22Rv1 (cell line): ENCODE data around the gene FRMD1.

Experiments
- CTCF ChIP-seq: fragments of 450-650 bp; IDR thresholded peaks from 2 replicates; pipeline ENCODE4 v1.5.1; 2017; ENCODE audit warnings: mild to moderate bottlenecking
- ZFX ChIP-seq: fragments of 450-650 bp; IDR thresholded peaks from 2 replicates; pipeline ENCODE4 v1.6.1; 2017; ENCODE audit warnings: antibody characterized with exemption, borderline replicate concordance

DNA sequence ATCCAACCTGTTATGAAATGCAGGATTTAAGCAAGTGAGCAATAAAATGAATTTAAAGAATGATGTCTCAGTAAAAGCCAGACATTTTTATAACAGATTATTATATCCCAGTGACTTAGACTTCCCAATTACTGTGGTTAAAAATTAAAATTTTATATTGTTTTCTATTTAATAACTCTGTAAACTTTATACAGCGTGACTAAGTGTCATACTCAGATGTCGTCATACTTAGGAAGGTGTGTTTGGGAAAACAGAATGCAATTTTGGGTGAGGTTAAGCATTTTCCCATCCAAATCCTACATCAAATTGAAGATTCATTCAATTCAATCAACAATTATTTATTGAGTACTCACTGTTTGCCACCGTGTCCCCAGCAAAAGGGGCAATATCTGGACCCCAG is 31.4 kb upstream of the FRMD1 start:
- TF ChIP-seq CTCF (no peak), ZFX (no peak)
